ENCODE measurements around the gene DUSP2. TPM values are rescaled to one million over a fixed set of nuclear protein-coding genes. Genes with fewer than 3 reads are reported as not detected.

The DUSP2 gene
- total RNA-seq, 1 experiment from 2014 or later: 13.4 TPM

GRCh38 chr2:96102596-96103186 lies 42.5 kb downstream of the DUSP2 start:
- Mint-ChIP-seq H3K4me1 (ENCODE audit: low read depth, unreplicated experiment) (no peaks in the 10 kb centered on the region), H3K27ac (ENCODE audit: unreplicated experiment) (no peak overlapping the region), H3K9me3 (ENCODE audit: unreplicated experiment) (no peaks in the 10 kb centered on the region), H3K27me3 (ENCODE audit: insufficient read depth, unreplicated experiment) (no peaks in the 10 kb centered on the region), H3K4me3 (ENCODE audit: unreplicated experiment) (no peak overlapping the region), H3K36me3 (ENCODE audit: insufficient read depth, unreplicated experiment) (no peaks in the 10 kb centered on the region)
- Histone ChIP-seq H3K36me3 (ENCODE audit: control insufficient read depth, insufficient read depth, low read length) (no peaks in the 10 kb centered on the region), H3K4me1 (no peaks in the 10 kb centered on the region), H3K9me3 (peaks cover 7% of the 10 kb centered on the region; the same call in 1 of the 2 replicates), H3K27me3 (replicated peaks; ENCODE audit: control insufficient read depth, insufficient read depth, low read length) (no peaks in the 10 kb centered on the region), H3K4me3 (ENCODE audit: low read depth, low read length) (no peak overlapping the region)
- no TSS peak for BruUV-seq (replicated peaks)
- TF ChIP-seq CTCF (IDR thresholded peaks at IDR 0.05; ENCODE audit: insufficient read depth in 1 of 2, low read depth in 1 of 2, low read length in 1 of 2, severe bottlenecking in 1 of 2, unreplicated experiment in 1 of 2): no peak
- peak in 1 of 2 experiments; percentile 22 for DNase-seq
- CTCF ChIA-PET: interaction anchor here (0.8 to 1.4 kb wide), 3 partner anchors 14 to 110 kb away, joined by 3 to 4 read pairs (median 4); no protein-coding TSS in a partner anchor
- intact Hi-C loops (cut with micrococcal nuclease; ENCODE audit: unreplicated experiment): no loop called here
- POLR2A ChIA-PET: no interaction called here

- POLR2A ChIA-PET: no interaction called here
- intact Hi-C loops (cut with micrococcal nuclease; ENCODE audit: unreplicated experiment): no loop called here
- no peaks in the 10 kb centered on the region for H3K4me1 Mint-ChIP-seq (ENCODE audit: low read depth, unreplicated experiment)
- no peak overlapping the region for H3K27ac Mint-ChIP-seq (ENCODE audit: unreplicated experiment)
- no TSS peak for BruUV-seq (replicated peaks)
- H3K36me3 Mint-ChIP-seq (ENCODE audit: insufficient read depth, unreplicated experiment): no peaks in the 10 kb centered on the region
- CTCF ChIA-PET: no interaction called here
- TF ChIP-seq CTCF (IDR thresholded peaks at IDR 0.05; ENCODE audit: insufficient read depth in 1 of 2, low read depth in 1 of 2, low read length in 1 of 2, severe bottlenecking in 1 of 2, unreplicated experiment in 1 of 2): no peak
- Histone ChIP-seq H3K27me3 (replicated peaks; ENCODE audit: control insufficient read depth, insufficient read depth, low read length) (no peaks in the 10 kb centered on the region), H3K36me3 (ENCODE audit: control insufficient read depth, insufficient read depth, low read length) (no peaks in the 10 kb centered on the region), H3K9me3 (peaks cover 7% of the 10 kb centered on the region; the same call in 1 of the 2 replicates), H3K4me3 (ENCODE audit: low read depth, low read length) (no peak overlapping the region), H3K4me1 (no peaks in the 10 kb centered on the region)
- no peak overlapping the region for H3K4me3 Mint-ChIP-seq (ENCODE audit: unreplicated experiment)
- H3K9me3 Mint-ChIP-seq (ENCODE audit: unreplicated experiment): no peaks in the 10 kb centered on the region
- DNase-seq: peak in 1 of 2 experiments; percentile 25
- no peaks in the 10 kb centered on the region for H3K27me3 Mint-ChIP-seq (ENCODE audit: insufficient read depth, unreplicated experiment)
These were observed 44.3 kb downstream of the DUSP2 start for GRCh38 chr2:96100893-96101304.

- Mint-ChIP-seq H3K27me3 (ENCODE audit: insufficient read depth, unreplicated experiment) (no peaks in the 10 kb centered on the region), H3K27ac (ENCODE audit: unreplicated experiment) (no peak overlapping the region), H3K9me3 (ENCODE audit: unreplicated experiment) (no peaks in the 10 kb centered on the region), H3K4me3 (ENCODE audit: unreplicated experiment) (no peak overlapping the region), H3K4me1 (ENCODE audit: low read depth, unreplicated experiment) (no peaks in the 10 kb centered on the region), H3K36me3 (ENCODE audit: insufficient read depth, unreplicated experiment) (no peaks in the 10 kb centered on the region)
- intact Hi-C loops (cut with micrococcal nuclease; ENCODE audit: unreplicated experiment): no loop called here
- Histone ChIP-seq H3K27me3 (replicated peaks; ENCODE audit: control insufficient read depth, insufficient read depth, low read length) (no peaks in the 10 kb centered on the region), H3K4me3 (ENCODE audit: low read depth, low read length) (no peak overlapping the region), H3K36me3 (ENCODE audit: control insufficient read depth, insufficient read depth, low read length) (no peaks in the 10 kb centered on the region), H3K9me3 (0 out of 2 replicates have a peak, but pooled peaks cover 1% of the 10 kb centered on the region), H3K4me1 (no peaks in the 10 kb centered on the region)
- DNase-seq: peak in 1 of 2 experiments; percentile 40
- POLR2A ChIA-PET: no interaction called here
- CTCF ChIA-PET: interaction anchor here (0.9 kb wide), 1 partner anchor 17 kb away, joined by 4 read pairs; no protein-coding TSS in a partner anchor
- no peak for TF ChIP-seq CTCF (IDR thresholded peaks at IDR 0.05; ENCODE audit: insufficient read depth in 1 of 2, low read depth in 1 of 2, low read length in 1 of 2, severe bottlenecking in 1 of 2, unreplicated experiment in 1 of 2)
- no TSS peak for BruUV-seq (replicated peaks)
These were observed 45.1 kb downstream of the DUSP2 start for GRCh38 chr2:96099861-96100798.

Data from Caco-2 (cell line).